Cerebellar cortex (tissue), 1 donor: ENCODE results near the gene WNT3A.

ENCODE experiments used
- DNase-seq: peaks from one replicate; pipeline ENCODE4 v3.0.0-alpha.2; 2015; ENCODE audit warnings: low spot score

Gene WNT3A

GRCh38 chr1:228031276-228031995, 24.6 kb downstream of the WNT3A start:
- DNase-seq: no peak

- DNase-seq: no peak
Measured at GRCh38 chr1:228032041-228032440, 25.2 kb downstream of the WNT3A start.

GRCh38 chr1:228033376-228033775, 26.6 kb downstream of the WNT3A start:
- no peak for DNase-seq

GRCh38 chr1:228034954-228035837, 28.4 kb downstream of the WNT3A start:
- no peak for DNase-seq

- DNase-seq: no peak
Measured at GRCh38 chr1:228035844-228036243, 29.0 kb downstream of the WNT3A start.

GRCh38 chr1:228036701-228037231, 30.0 kb downstream of the WNT3A start:
- no peak for DNase-seq

GRCh38 chr1:228037401-228038386, 30.9 kb downstream of the WNT3A start:
- DNase-seq: no peak

GRCh38 chr1:228038387-228039005, 31.7 kb downstream of the WNT3A start:
- DNase-seq: no peak

GRCh38 chr1:228039006-228039903, 32.5 kb downstream of the WNT3A start:
- DNase-seq: no peak

GRCh38 chr1:228039986-228040385, 33.2 kb downstream of the WNT3A start:
- DNase-seq: no peak

- no peak for DNase-seq
Measured at GRCh38 chr1:228041316-228041715, 34.5 kb downstream of the WNT3A start.

GRCh38 chr1:228042508-228042907, 35.7 kb downstream of the WNT3A start:
- no peak for DNase-seq

- no peak for DNase-seq
Measured at GRCh38 chr1:228043281-228043848, 36.6 kb downstream of the WNT3A start.

- no peak for DNase-seq
Measured at GRCh38 chr1:228044961-228045360, 38.2 kb downstream of the WNT3A start.

- DNase-seq: no peak
Measured at GRCh38 chr1:228045405-228045804, 38.6 kb downstream of the WNT3A start.

- DNase-seq: no peak
Measured at GRCh38 chr1:228045871-228046270, 39.1 kb downstream of the WNT3A start.

GRCh38 chr1:228046421-228047182, 39.8 kb downstream of the WNT3A start:
- DNase-seq: no peak

GRCh38 chr1:228047183-228047466, 40.3 kb downstream of the WNT3A start:
- no peak for DNase-seq

GRCh38 chr1:228048120-228048519, 41.3 kb downstream of the WNT3A start:
- no peak for DNase-seq
